Measurements from ENCODE around the gene NDUFV3.

DNA sequence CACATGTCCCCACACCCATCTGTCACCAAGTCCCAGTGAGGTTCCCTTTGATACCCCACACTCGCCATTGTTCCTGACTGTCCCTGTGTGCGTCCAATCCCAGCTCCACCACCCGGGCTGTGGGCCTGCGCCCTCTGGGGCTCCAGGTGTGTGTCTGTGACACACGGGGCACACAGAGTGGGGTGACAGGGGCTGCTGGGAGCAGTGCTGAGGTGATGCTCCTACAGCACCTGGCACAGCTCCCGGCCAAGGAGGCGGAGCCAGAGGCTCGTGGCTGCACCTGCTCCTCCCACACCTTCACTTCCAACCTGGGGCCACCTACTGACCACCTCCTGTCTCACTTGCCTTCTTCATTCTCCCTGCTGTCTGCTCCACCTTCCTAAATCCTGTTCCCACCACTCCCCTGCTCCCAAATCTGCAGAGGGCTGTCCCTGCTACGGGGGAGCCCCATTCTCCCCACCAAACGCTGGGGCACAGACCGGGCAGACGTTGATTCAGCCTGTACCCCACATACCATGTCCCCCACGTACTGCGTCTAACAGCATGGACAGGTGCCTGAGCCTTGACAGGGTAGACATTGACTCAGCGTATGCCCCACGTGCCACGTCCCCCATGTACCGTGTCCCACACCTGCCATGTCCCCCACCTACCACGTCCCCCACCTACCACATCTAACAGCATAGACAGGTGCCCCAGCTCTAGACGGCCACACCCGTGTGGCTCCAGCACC is 30.2 kb upstream of the NDUFV3 start:
- TF ChIP-seq, protein P1, sequence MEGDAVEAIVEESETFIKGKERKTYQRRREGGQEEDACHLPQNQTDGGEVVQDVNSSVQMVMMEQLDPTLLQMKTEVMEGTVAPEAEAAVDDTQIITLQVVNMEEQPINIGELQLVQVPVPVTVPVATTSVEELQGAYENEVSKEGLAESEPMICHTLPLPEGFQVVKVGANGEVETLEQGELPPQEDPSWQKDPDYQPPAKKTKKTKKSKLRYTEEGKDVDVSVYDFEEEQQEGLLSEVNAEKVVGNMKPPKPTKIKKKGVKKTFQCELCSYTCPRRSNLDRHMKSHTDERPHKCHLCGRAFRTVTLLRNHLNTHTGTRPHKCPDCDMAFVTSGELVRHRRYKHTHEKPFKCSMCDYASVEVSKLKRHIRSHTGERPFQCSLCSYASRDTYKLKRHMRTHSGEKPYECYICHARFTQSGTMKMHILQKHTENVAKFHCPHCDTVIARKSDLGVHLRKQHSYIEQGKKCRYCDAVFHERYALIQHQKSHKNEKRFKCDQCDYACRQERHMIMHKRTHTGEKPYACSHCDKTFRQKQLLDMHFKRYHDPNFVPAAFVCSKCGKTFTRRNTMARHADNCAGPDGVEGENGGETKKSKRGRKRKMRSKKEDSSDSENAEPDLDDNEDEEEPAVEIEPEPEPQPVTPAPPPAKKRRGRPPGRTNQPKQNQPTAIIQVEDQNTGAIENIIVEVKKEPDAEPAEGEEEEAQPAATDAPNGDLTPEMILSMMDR (IDR thresholded peaks at IDR 0.05; ENCODE audit: low read depth, low read length, poor library complexity, severe bottlenecking) = no peak
- TF ChIP-seq EZH2phosphoT487 (IDR thresholded peaks at IDR 0.05; ENCODE audit: borderline replicate concordance, low read length) = no peak
